NCI-H748 (cell line): ENCODE results near the gene VEGFA.

ENCODE experiments used
- DNase-seq: peaks from one replicate; lab custom pipeline; 2025; ENCODE audit not compliant: unreplicated experiment; lab: John Stamatoyannopoulos, UW

Gene VEGFA

GRCh38 chr6:43771858-43772680, 2.1 kb downstream of the VEGFA start:
- DNase-seq, result peak; percentile 56

GRCh38 chr6:43772681-43773049, 2.7 kb downstream of the VEGFA start:
- DNase-seq, result peak; percentile 36

DNA sequence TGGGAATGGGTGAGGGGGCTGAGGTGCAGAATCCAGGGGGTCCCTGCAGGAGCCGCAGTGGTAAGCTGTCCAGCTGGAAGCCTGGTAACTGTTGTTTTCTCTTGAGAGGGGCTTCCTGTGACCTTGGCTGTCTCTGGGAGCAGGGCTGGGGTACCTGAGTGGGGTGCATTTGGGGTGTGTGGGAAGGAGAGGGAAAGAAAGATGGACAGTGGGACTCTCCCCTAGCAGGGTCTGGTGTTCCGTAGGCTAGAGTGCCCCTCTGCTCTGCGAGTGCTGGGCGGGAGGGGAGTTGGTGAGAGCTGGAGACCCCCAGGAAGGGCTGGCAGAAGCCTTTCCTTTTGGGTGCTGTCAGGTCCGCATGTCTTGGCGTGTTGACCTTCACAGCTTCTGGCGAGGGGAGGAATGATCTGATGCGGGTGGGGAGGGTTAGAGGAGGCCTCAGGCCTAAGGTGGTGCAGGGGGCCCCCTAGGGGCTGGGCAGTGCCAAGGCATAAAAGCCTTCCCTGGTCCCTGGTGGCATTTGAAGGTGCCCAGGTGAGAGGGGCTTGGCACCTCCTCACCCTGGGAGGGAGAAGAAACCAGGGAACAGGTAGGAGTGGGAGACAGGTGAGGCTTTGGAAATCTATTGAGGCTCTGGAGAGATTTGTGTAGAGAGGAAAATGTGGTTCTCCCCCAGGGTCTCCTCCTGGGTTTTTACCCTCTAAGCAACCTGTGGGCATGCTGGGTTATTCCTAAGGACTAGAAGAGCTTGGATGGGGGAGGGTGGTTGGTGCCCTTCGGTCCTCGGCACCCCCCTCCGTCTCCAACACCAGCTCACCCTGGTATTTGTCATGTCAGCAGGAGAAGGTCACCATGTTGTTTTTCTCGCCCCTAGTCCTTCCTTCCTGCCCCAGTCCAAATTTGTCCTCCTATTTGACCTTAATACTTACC, 3.3 kb downstream of the VEGFA start:
- DNase-seq, result peak; percentile 74

DNA sequence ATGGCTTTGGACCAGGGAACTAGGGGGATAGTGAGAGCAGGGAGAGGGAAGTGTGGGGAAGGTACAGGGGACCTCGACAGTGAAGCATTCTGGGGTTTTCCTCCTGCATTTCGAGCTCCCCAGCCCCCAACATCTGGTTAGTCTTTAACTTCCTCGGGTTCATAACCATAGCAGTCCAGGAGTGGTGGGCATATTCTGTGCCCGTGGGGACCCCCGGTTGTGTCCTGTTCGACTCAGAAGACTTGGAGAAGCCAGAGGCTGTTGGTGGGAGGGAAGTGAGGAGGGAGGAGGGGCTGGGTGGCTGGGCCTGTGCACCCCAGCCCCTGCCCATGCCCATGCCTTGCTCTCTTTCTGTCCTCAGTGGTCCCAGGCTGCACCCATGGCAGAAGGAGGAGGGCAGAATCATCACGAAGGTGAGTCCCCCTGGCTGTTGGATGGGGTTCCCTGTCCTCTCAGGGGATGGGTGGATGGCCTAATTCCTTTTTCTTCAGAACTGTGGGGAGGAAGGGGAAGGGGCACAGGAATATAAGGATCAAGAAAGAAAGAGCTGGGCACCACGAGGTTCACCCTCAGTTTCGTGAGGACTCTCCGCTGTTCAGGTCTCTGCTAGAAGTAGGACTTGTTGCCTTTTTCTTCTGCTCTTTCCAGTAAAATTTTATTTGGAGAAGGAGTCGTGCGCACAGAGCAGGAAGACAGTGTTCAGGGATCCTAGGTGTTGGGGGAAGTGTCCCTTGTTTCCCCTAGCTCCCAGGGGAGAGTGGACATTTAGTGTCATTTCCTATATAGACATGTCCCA, 4.2 kb downstream of the VEGFA start:
- no peak for DNase-seq

GRCh38 chr6:43774776-43775534, 4.9 kb downstream of the VEGFA start:
- DNase-seq, result peak; percentile 45

DNA sequence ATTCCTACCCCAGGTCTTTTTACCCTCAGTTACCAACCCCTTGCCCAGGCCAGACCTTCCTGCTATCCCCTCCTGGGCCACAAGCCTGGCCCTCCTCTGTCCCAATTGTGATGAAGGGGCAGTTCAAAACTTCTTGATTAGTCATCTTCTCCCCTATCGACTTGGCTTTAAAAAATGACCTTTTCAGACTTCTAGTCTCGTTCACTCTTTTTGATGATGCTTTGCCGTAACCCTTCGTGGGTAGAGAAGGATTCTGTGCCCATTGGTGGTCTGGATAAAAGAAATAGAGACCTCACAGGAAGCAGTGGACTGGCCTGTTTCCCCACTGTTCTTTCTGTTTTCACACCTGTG, 5.5 kb downstream of the VEGFA start:
- DNase-seq, result no peak

GRCh38 chr6:43776115-43776798, 6.2 kb downstream of the VEGFA start:
- DNase-seq, result no peak

GRCh38 chr6:43776799-43777776, 7.1 kb downstream of the VEGFA start:
- DNase-seq, result no peak

DNA sequence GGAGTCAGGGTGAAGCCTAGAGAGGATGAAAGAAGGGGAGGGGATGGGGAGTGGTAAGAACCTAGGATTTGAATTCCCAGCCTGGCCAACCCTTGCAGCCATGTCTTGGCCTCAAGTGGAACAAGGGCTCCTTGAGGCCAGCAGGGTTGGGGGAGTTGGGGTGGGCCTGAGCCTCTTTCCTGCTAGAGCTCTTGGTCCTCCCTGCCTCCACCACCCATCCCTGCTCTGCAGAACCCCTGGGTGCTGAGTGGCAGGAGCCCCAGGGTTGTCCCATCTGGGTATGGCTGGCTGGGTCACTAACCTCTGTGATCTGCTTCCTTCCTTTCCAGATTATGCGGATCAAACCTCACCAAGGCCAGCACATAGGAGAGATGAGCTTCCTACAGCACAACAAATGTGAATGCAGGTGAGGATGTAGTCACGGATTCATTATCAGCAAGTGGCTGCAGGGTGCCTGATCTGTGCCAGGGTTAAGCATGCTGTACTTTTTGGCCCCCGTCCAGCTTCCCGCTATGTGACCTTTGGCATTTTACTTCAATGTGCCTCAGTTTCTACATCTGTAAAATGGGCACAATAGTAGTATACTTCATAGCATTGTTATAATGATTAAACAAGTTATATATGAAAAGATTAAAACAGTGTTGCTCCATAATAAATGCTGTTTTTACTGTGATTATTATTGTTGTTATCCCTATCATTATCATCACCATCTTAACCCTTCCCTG, 8.3 kb downstream of the VEGFA start:
- no peak for DNase-seq

DNA sequence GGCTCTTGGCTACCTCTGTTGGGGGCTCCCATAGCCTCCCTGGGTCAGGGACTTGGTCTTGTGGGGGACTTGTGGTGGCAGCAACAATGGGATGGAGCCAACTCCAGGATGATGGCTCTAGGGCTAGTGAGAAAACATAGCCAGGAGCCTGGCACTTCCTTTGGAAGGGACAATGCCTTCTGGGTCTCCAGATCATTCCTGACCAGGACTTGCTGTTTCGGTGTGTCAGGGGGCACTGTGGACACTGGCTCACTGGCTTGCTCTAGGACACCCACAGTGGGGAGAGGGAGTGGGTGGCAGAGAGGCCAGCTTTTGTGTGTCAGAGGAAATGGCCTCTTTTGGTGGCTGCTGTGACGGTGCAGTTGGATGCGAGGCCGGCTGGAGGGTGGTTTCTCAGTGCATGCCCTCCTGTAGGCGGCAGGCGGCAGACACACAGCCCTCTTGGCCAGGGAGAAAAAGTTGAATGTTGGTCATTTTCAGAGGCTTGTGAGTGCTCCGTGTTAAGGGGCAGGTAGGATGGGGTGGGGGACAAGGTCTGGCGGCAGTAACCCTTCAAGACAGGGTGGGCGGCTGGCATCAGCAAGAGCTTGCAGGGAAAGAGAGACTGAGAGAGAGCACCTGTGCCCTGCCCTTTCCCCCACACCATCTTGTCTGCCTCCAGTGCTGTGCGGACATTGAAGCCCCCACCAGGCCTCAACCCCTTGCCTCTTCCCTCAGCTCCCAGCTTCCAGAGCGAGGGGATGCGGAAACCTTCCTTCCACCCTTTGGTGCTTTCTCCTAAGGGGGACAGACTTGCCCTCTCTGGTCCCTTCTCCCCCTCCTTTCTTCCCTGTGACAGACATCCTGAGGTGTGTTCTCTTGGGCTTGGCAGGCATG, 9.2 kb downstream of the VEGFA start:
- no peak for DNase-seq

DNA sequence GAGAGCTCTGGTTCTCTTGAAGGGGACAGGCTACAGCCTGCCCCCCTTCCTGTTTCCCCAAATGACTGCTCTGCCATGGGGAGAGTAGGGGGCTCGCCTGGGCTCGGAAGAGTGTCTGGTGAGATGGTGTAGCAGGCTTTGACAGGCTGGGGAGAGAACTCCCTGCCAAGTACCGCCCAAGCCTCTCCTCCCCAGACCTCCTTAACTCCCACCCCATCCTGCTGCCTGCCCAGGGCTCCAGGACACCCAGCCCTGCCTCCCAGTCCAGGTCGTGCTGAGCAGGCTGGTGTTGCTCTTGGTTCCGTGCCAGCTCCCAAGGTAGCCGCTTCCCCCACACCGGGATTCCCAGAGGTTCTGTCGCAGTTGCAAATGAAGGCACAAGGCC, 9.8 kb downstream of the VEGFA start:
- DNase-seq, result no peak

DNA sequence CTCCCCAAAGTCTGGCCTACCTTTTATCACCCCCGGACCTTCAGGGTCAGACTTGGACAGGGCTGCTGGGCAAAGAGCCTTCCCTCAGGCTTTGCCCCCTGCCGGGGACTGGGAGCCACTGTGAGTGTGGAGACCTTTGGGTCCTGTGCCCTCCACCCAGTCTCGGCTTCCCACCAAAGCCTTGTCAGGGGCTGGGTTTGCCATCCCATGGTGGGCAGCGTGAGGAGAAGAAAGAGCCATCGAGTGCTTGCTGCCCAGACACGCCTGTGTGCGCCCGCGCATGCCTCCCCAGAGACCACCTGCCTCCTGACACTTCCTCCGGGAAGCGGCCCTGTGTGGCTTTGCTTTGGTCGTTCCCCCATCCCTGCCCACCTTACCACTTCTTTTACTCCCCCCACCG, 10.3 kb downstream of the VEGFA start:
- no peak for DNase-seq

DNA sequence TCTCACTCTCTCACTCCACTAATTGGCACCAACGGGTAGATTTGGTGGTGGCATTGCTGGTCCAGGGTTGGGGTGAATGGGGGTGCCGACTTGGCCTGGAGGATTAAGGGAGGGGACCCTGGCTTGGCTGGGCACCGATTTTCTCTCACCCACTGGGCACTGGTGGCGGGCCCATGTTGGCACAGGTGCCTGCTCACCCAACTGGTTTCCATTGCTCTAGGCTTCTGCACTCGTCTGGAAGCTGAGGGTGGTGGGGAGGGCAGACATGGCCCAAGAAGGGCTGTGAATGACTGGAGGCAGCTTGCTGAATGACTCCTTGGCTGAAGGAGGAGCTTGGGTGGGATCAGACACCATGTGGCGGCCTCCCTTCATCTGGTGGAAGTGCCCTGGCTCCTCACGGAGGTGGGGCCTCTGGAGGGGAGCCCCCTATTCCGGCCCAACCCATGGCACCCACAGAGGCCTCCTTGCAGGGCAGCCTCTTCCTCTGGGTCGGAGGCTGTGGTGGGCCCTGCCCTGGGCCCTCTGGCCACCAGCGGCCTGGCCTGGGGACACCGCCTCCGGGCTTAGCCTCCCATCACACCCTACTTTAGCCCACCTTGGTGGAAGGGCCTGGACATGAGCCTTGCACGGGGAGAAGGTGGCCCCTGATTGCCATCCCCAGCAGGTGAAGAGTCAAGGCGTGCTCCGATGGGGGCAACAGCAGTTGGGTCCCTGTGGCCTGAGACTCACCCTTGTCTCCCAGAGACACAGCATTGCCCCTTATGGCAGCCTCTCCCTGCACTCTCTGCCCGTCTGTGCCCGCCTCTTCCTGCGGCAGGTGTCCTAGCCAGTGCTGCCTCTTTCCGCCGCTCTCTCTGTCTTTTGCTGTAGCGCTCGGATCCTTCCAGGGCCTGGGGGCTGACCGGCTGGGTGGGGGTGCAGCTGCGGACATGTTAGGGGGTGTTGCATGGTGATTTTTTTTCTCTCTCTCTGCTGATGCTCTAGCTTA, 11.2 kb downstream of the VEGFA start:
- no peak for DNase-seq

GRCh38 chr6:43781941-43782704, 12.1 kb downstream of the VEGFA start:
- no peak for DNase-seq

- DNase-seq, result no peak
Observed at GRCh38 chr6:43782764-43783513, 12.9 kb downstream of the VEGFA start.
